ENCODE measurements around the gene TTLL3.

DNA sequence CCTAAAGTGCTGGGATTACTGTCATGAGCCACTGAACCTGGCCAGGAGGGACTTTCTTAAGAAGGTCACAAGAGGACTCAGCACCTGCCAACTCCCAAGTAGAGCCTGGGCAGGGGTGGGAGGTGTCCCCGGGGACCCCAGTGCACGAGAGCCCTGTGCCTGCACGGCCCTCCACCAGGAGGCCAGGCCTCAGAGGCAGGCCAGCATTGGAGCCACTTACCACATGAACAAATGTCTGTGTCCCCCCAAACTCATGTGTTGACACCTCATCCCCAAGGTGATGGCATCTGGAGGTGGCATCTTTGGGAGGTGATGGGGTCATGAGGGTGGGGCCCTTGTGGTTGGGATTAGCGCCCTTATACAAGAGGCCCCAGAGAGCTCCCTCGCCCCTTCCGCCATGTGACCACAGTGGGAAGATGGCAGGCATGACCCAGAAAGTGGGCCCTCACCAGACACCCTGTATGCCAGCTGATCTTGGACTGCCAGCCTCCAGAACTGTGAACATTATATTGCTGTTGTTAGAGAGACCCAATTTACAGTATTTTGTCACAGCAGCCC is 36.9 kb downstream of the TTLL3 start:
- TF ChIP-seq ZNF274 (IDR thresholded peaks at IDR 0.05; ENCODE audit: low read depth, low read length) = no peak
- TF ChIP-seq YY1 (IDR thresholded peaks at IDR 0.05; ENCODE audit: insufficient read depth, insufficient read length) = no peak
